ENCODE results near the gene FAXDC2. TPM values are rescaled to one million over a fixed set of nuclear protein-coding genes. Genes with fewer than 3 reads are reported as not detected.

Gene FAXDC2
- total and polyA plus RNA-seq, 2 of the 8 experiments (the other 6 are each of a cell fraction or from before 2014, with no cell fraction given) = 3.7 to 5.9 TPM

GRCh38 chr5:154794525-154795234, 55.7 kb downstream of the FAXDC2 start (continued):
- TF ChIP-seq TCF12 (IDR thresholded peaks at IDR 0.05; ENCODE audit: low read depth, low read length) (no peak), HDAC6 (IDR thresholded peaks at IDR 0.05; ENCODE audit: low read depth, low read length) (no peak), RBBP5 (IDR thresholded peaks at IDR 0.05; ENCODE audit: borderline replicate concordance, low read depth, low read length) (no peak), SP4 (IDR thresholded peaks at IDR 0.05; ENCODE audit: low read length) (no peak)
